HEK293T (cell line): ENCODE measurements around the gene MARVELD1.

Experiments
- CTCF ChIA-PET: fragments of 350-600 bp; formaldehyde crosslinking; extraction: SDS; loops from one replicate; lab custom pipeline; 2021; ENCODE audit warnings: antibody characterized with exemption, inconsistent platforms; lab: Yijun Ruan, JAX
- POLR2A ChIA-PET: fragments of 350-600 bp; formaldehyde crosslinking; extraction: SDS; loops from one replicate; lab custom pipeline; 2020; ENCODE audit warnings: antibody characterized with exemption, inconsistent platforms; lab: Yijun Ruan, JAX
- DNase-seq: peaks from one replicate; pipeline ENCODE4 v3.0.0; 2012; ENCODE audit warnings: mixed read lengths; ENCODE audit errors: extremely low spot score
- ARNT ChIP-seq: fragments of 450-650 bp; IDR thresholded peaks from 2 replicates; pipeline ENCODE4 v1.6.1; 2017; ENCODE audit warnings: mild to moderate bottlenecking
- BHLHE40 ChIP-seq: fragments of 450-650 bp; IDR thresholded peaks from 2 replicates; pipeline ENCODE4 v1.6.1; 2016; ENCODE audit warnings: mild to moderate bottlenecking, moderate library complexity, borderline replicate concordance
- CTBP1 ChIP-seq: fragments of 450-650 bp; IDR thresholded peaks from 2 replicates; pipeline ENCODE4 v1.6.1; 2016; ENCODE audit warnings: borderline replicate concordance
- ELF4 ChIP-seq: fragments of 450-650 bp; IDR thresholded peaks from 2 replicates; pipeline ENCODE4 v1.6.1; 2017; ENCODE audit warnings: antibody characterized with exemption
- FOXA1 ChIP-seq: fragments of 450-650 bp; IDR thresholded peaks from 2 replicates; pipeline ENCODE4 v1.6.1; 2016; ENCODE audit warnings: mild to moderate bottlenecking
- FOXK2 ChIP-seq: fragments of 450-650 bp; IDR thresholded peaks from 2 replicates; pipeline ENCODE4 v1.6.1; 2016; ENCODE audit warnings: mild to moderate bottlenecking
- FOXM1 ChIP-seq: fragments of 450-650 bp; IDR thresholded peaks from 2 replicates; pipeline ENCODE4 v1.6.1; 2017; ENCODE audit warnings: mild to moderate bottlenecking, borderline replicate concordance
- HDGF ChIP-seq: fragments of 450-650 bp; IDR thresholded peaks from 2 replicates; pipeline ENCODE4 v1.6.1; 2017; ENCODE audit warnings: antibody characterized with exemption, borderline replicate concordance
- L3MBTL2 ChIP-seq: fragments of 450-650 bp; conservative IDR thresholded peaks from 2 replicates; pipeline ENCODE4 v1.6.1; 2016; ENCODE audit warnings: mild to moderate bottlenecking
- LEF1 ChIP-seq: fragments of 450-650 bp; IDR thresholded peaks from 2 replicates; pipeline ENCODE4 v1.6.1; 2017; ENCODE audit warnings: mild to moderate bottlenecking, borderline replicate concordance
- NFRKB ChIP-seq: fragments of 450-650 bp; IDR thresholded peaks from 2 replicates; pipeline ENCODE4 v1.6.1; 2016; ENCODE audit warnings: mild to moderate bottlenecking, moderate library complexity
- PKNOX1 ChIP-seq: fragments of 450-650 bp; IDR thresholded peaks from 2 replicates; pipeline ENCODE4 v1.6.1; 2016
- SP1 ChIP-seq: fragments of 450-650 bp; IDR thresholded peaks from 2 replicates; pipeline ENCODE4 v1.6.1; 2017
- SUZ12 ChIP-seq: fragments of 450-650 bp; IDR thresholded peaks from 2 replicates; pipeline ENCODE4 v1.6.1; 2016; ENCODE audit warnings: mild to moderate bottlenecking
- TARDBP ChIP-seq: fragments of 450-650 bp; IDR thresholded peaks from 2 replicates; pipeline ENCODE4 v1.6.1; 2016
- ZNF384 ChIP-seq: fragments of 450-650 bp; IDR thresholded peaks from 2 replicates; pipeline ENCODE4 v1.6.1; 2016

The MARVELD1 gene

DNA sequence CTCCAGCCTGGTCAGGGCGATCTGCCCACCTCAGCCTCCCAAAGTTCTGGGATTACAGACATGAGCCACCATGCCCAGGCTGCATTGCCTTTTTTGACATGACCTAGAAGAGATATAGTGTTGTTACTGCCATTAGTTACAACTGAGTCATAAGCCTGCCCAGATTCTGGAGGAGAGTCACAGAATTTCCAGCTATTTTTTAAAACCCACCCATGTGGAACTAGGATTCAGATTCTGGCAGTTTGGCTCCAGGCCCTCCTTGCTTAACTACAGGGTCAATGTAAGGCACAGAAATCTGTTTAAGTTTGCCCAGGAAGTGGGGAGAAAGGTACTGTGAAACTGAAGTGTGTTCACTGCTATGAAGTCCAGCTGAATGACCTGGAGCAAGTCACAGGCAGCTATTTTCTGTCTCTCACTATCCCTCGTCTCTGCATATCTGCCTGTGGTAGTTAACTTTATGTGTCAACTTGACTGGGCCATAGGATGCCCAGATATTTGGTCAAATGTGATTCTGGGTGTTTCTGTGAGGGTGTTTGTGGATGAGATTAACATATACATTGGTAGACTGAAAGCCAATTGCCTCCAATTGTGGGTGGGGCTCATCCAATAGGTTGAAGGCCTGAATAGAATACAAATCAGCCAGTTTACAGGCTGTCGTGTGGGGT is 8.4 kb upstream of the MARVELD1 start:
- no peak for TF ChIP-seq NFRKB
- no peak for TF ChIP-seq L3MBTL2
- no peak for TF ChIP-seq ARNT
- no peak for TF ChIP-seq FOXM1
- no peak for DNase-seq
- ChIA-PET CTCF (interaction anchor here (0.8 to 2.5 kb wide), 2 partner anchors 26 to 31 kb away, joined by 3 to 11 read pairs; no protein-coding TSS in a partner anchor), POLR2A (interaction anchor here (0.9 to 1.6 kb wide), 3 partner anchors 9 to 32 kb away, joined by 3 to 10 read pairs (median 4); partner anchors contain the start of genes AVPI1, MARVELD1 and ZFYVE27)

DNA sequence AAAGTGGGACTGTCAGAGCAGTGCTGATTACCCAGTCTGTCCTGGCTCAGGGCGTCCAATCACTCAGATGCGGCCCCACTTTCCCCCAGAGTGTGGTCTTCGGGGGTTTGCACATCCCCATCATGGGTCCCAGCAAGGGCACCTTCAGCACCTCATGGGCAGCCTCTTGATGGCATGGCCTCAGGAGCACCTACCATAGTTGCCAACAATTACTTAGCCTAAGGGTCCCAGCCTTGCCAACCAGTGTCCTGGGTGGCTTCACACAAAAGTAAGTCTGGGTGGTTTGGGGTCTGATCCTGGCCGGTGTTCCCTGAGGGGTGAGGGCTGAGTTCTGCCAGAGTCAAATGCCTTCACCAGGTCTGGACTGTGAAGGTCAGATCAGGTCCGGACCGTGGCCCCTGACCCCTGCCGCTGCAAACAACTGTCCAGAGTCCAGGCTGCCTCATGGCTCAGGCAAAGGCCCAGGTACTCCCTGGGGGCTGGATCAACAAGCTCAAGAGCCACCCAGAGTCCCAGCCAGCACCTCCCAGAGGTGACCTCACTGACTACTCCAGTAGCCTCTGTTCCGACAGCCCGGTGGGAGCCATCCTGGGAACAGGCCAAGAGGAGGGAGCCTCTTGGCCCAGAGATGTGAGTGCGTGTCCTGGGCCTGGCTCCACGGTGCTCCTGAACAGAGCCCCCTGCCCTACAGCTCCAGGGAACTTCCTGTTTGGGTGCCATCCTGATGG is 6.2 kb upstream of the MARVELD1 start:
- POLR2A ChIA-PET = interaction anchor here (1.2 kb wide), 1 partner anchor 29 kb away, joined by 3 read pairs; the partner anchor contains the start of gene ZFYVE27
- no peak for DNase-seq
- TF ChIP-seq FOXA1 (no peak), PKNOX1 (no peak), LEF1 (no peak), HDGF (no peak), TARDBP (no peak), FOXK2 (no peak), SP1 (no peak)
- CTCF ChIA-PET = interaction anchor here (1.2 to 3.0 kb wide), 3 partner anchors 23 to 31 kb away, joined by 5 to 14 read pairs (median 5); partner anchors contain the start of gene ZFYVE27

DNA sequence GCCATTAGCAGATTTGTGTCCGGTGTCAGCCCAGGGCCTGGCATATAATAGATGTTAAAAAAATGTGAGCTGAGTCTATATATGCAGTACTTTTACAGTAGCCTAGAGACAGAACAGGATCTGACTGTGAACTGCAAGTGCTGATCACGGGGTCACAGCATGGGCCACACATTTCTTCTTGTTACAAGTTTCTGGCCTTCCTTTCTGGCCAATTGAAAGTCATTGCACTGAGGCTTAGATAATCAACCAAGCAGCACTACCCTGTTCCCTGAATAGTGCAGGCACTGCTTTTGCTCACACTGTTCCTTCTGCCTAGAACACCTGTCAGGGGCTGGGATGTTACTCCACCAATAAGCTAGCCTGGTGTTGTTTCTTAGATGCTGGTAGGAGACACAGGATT is 5.4 kb upstream of the MARVELD1 start:
- CTCF ChIA-PET = interaction anchor here (0.6 to 3.0 kb wide), 4 partner anchors 16 to 29 kb away, joined by 3 to 14 read pairs (median 4); partner anchors contain the start of gene ZFYVE27
- DNase-seq = no peak
- TF ChIP-seq FOXA1 = no peak
- TF ChIP-seq BHLHE40 = no peak
- TF ChIP-seq FOXM1 = no peak
- no peak for TF ChIP-seq CTBP1
- TF ChIP-seq ARNT = no peak
- no peak for TF ChIP-seq HDGF
- TF ChIP-seq TARDBP = no peak
- TF ChIP-seq SP1 = no peak
- no peak for TF ChIP-seq ELF4
- no peak for TF ChIP-seq L3MBTL2
- no peak for TF ChIP-seq FOXK2
- no peak for TF ChIP-seq LEF1
- TF ChIP-seq SUZ12 = no peak
- no peak for TF ChIP-seq ZNF384
- no peak for TF ChIP-seq NFRKB
- POLR2A ChIA-PET = interaction anchor here (1.2 kb wide), 1 partner anchor 29 kb away, joined by 3 read pairs; the partner anchor contains the start of gene ZFYVE27

GRCh38 chr10:97708976-97709946 is 4.3 kb upstream of the MARVELD1 start:
- TF ChIP-seq NFRKB = no peak
- no peak for TF ChIP-seq LEF1
- TF ChIP-seq FOXK2 = no peak
- no peak for TF ChIP-seq TARDBP
- no peak for TF ChIP-seq ZNF384
- peak; percentile 64 for DNase-seq
- ChIA-PET CTCF (interaction anchor here (0.6 to 3.0 kb wide), 19 partner anchors 8 to 281 kb away, joined by 3 to 19 read pairs (median 5); partner anchors contain the start of genes AVPI1 and ZFYVE27), POLR2A (interaction anchor here (1.3 to 2.4 kb wide), 3 partner anchors 8 to 27 kb away, joined by 5 to 9 read pairs (median 9); partner anchors contain the start of genes AVPI1 and ZFYVE27)

DNA sequence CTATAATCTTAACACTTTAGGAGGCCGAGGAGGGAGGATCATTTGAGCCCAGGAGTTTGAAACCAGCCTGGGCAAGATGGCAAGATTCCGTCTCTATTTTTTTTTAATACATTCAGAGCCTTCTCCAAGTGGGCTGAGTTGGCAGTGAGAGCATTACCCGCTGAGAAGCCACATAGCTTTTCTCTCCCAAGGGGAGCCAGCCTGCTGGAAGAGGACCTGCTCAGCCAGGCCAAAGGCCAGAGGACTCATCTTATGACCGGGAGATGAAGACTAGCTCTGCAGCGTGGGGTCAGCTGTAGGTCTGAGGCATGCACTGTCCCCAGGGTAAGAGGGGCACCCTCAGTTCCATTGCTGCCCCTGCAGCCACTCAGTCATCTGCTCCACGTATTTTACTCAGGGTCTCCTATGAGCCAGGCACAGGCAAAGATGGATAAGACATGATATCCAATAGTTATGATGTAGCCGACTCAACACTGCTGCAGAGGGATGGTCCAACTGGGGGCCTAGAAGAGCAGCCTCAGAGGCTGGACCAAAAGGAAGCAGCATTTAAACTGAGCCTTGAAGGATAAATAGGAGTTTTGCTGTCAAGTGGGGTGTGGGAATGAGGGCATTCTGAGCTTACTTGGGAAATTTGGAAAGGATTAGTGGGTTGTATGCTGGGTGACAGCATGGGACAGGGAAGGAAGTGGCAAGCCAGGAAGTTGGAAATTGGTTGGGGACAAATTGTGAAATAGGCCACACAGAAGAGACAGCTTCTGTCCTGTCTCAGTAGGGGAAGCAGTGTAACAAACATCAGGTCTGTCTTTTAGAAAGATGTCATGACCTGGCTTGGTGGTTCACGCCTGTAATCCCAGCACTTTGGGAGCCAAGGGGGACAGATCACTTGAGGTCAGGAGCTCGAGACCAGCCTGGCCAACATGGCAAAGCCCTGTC is 1.6 kb upstream of the MARVELD1 start:
- no peak for TF ChIP-seq CTBP1
- no peak for TF ChIP-seq FOXM1
- TF ChIP-seq BHLHE40 = no peak
- no peak for TF ChIP-seq SP1
- DNase-seq = no peak
- POLR2A ChIA-PET = interaction anchor here (1.0 to 4.2 kb wide), 5 partner anchors 9 to 29 kb away, joined by 3 to 63 read pairs (median 42); partner anchors contain the start of genes AVPI1 and ZFYVE27
- CTCF ChIA-PET = interaction anchor here (1.1 to 2.5 kb wide), 2 partner anchors 10 to 37 kb away, joined by 3 to 17 read pairs; no protein-coding TSS in a partner anchor
